GM23338 (cell line): Measurements from ENCODE around the gene CAD. TPM values are rescaled to one million over a fixed set of nuclear protein-coding genes. Genes with fewer than 3 reads are reported as not detected.

ENCODE experiments used
- ATAC-seq: fragments of 200-7000 bp; cut with Tn5 transposase; 3 replicates; pipeline ENCODE4 v1.9.1; 2020
- DNase-seq: peaks from one replicate; pipeline ENCODE4 v3.0.0-alpha.2; 2015; ENCODE audit warnings: low spot score
- H2AFZ ChIP-seq: fragments of 200-600 bp; sonication (generic); 2 replicates; pipeline ENCODE4 v1.8.0; 2016; ENCODE audit warnings: antibody characterized with exemption, mild to moderate bottlenecking, moderate library complexity
- H3F3A ChIP-seq: fragments of 200-600 bp; sonication (generic); replicated peaks from 2 replicates; pipeline ENCODE4 v1.8.0; 2017; ENCODE audit warnings: antibody characterized with exemption, mixed run types, low read depth
- H3K27ac ChIP-seq: fragments of 200-600 bp; sonication (generic); 2 replicates; pipeline ENCODE4 v1.6.1; 2016; ENCODE audit warnings: low read depth
- H3K27me3 ChIP-seq: fragments of 200-600 bp; sonication (generic); 2 replicates; pipeline ENCODE4 v1.8.0; 2016; ENCODE audit warnings: mild to moderate bottlenecking, mixed run types, moderate library complexity; ENCODE audit not compliant: insufficient read depth
- H3K36me3 ChIP-seq: fragments of 200-600 bp; sonication (generic); 2 replicates; pipeline ENCODE4 v1.8.0; 2016; ENCODE audit warnings: mild to moderate bottlenecking; ENCODE audit not compliant: insufficient read depth
- H3K4me1 ChIP-seq: fragments of 200-600 bp; sonication (generic); 2 replicates; pipeline ENCODE4 v1.8.0; 2016; ENCODE audit warnings: mild to moderate bottlenecking, moderate library complexity; ENCODE audit not compliant: insufficient read depth
- H3K4me2 ChIP-seq: fragments of 200-600 bp; sonication (generic); 2 replicates; pipeline ENCODE4 v1.7.1; 2017; ENCODE audit warnings: mixed run types
- H3K4me3 ChIP-seq: fragments of 200-600 bp; sonication (generic); 2 replicates; pipeline ENCODE4 v1.6.1; 2016; ENCODE audit warnings: mixed run types
- H3K79me2 ChIP-seq: fragments of 200-600 bp; sonication (generic); replicated peaks from 2 replicates; pipeline ENCODE4 v1.8.0; 2017; ENCODE audit warnings: mild to moderate bottlenecking; ENCODE audit not compliant: insufficient read depth
- H3K9me2 ChIP-seq: fragments of 200-600 bp; sonication (generic); 2 replicates; pipeline ENCODE4 v1.8.0; 2017; ENCODE audit not compliant: insufficient read depth
- H4K20me1 ChIP-seq: fragments of 200-600 bp; sonication (generic); replicated peaks from 2 replicates; pipeline ENCODE4 v1.8.0; 2017; ENCODE audit warnings: mild to moderate bottlenecking; ENCODE audit not compliant: insufficient read depth
- H3K27ac Mint-ChIP-seq: 2 replicates; pipeline ENCODE4 v1.8.0; 2020; ENCODE audit warnings: inconsistent platforms, mild to moderate bottlenecking, moderate library complexity, mixed read lengths
- H3K27me3 Mint-ChIP-seq: 3 replicates; pipeline ENCODE4 v1.8.0; 2022; ENCODE audit warnings: low read depth, mild to moderate bottlenecking, moderate library complexity, mixed read lengths, inconsistent platforms; ENCODE audit not compliant: insufficient read depth, poor library complexity
- H3K36me3 Mint-ChIP-seq: 3 replicates; pipeline ENCODE4 v1.8.0; 2021; ENCODE audit warnings: low read depth, mild to moderate bottlenecking, inconsistent platforms, moderate library complexity, mixed read lengths
- H3K4me1 Mint-ChIP-seq: 3 replicates; pipeline ENCODE4 v1.8.0; 2020; ENCODE audit warnings: mild to moderate bottlenecking, inconsistent platforms, mixed read lengths
- H3K4me3 Mint-ChIP-seq: 3 replicates; pipeline ENCODE4 v1.8.0; 2021; ENCODE audit warnings: moderate library complexity, mild to moderate bottlenecking, inconsistent platforms, mixed read lengths
- H3K9me3 Mint-ChIP-seq: 3 replicates; pipeline ENCODE4 v1.8.0; 2020; ENCODE audit warnings: moderate library complexity, mild to moderate bottlenecking, inconsistent platforms, mixed read lengths
- CREB1 ChIP-seq: fragments of 250-450 bp; sonication (Bioruptor Pico); IDR thresholded peaks from 2 replicates; pipeline ENCODE4 v1.5.0; 2020; ENCODE audit warnings: low read depth, mild to moderate bottlenecking, moderate library complexity
- CTCF ChIP-seq, 2 experiments: fragments of 200-600 bp in 1 of 2; sonication (generic) in 1 of 2; conservative IDR thresholded peaks; 2 replicates each; pipeline versions ENCODE4 v1.5.1 to v1.6.1; 2016 to 2017; ENCODE audit warnings: antibody characterized with exemption in 2 of 2, low read depth in 2 of 2, mild to moderate bottlenecking in 2 of 2, moderate library complexity in 1 of 2
- ETS1 ChIP-seq: IDR thresholded peaks from 2 replicates; pipeline ENCODE4 v1.6.1; 2016; ENCODE audit warnings: antibody characterized with exemption
- EZH2 ChIP-seq: fragments of 200-600 bp; sonication (generic); IDR thresholded peaks from one replicate; pipeline ENCODE4 v1.8.0; 2017; ENCODE audit warnings: antibody characterized with exemption, mild to moderate bottlenecking, low read depth; ENCODE audit not compliant: unreplicated experiment
- EZH2phosphoT487 ChIP-seq: fragments of 200-600 bp; sonication (generic); IDR thresholded peaks from one replicate; pipeline ENCODE4 v1.8.1; 2018; ENCODE audit warnings: antibody characterized with exemption; ENCODE audit not compliant: unreplicated experiment
- JUNB ChIP-seq: IDR thresholded peaks from one replicate; pipeline ENCODE4 v1.6.1; 2016; ENCODE audit warnings: antibody characterized with exemption; ENCODE audit not compliant: unreplicated experiment
- NANOG ChIP-seq: IDR thresholded peaks from 2 replicates; pipeline ENCODE4 v1.6.1; 2016; ENCODE audit warnings: antibody characterized with exemption, borderline replicate concordance
- POLR2AphosphoS5 ChIP-seq: IDR thresholded peaks from 2 replicates; pipeline ENCODE4 v1.6.1; 2016; ENCODE audit warnings: antibody characterized with exemption, low read depth
- REST ChIP-seq: IDR thresholded peaks from one replicate; pipeline ENCODE4 v1.6.1; 2018; ENCODE audit warnings: antibody characterized with exemption; ENCODE audit not compliant: unreplicated experiment
- STAT1 ChIP-seq: IDR thresholded peaks from one replicate; pipeline ENCODE4 v1.6.1; 2016; ENCODE audit warnings: antibody characterized with exemption; ENCODE audit not compliant: unreplicated experiment
- ZNF114 ChIP-seq: fragments of 250-450 bp; sonication (Bioruptor Pico); IDR thresholded peaks from 2 replicates; pipeline ENCODE4 v1.5.0; 2020; ENCODE audit warnings: mild to moderate bottlenecking, moderate library complexity
- ZNF331 ChIP-seq: fragments of 250-450 bp; sonication (Bioruptor Pico); IDR thresholded peaks from 2 replicates; pipeline ENCODE4 v1.5.0; 2020; ENCODE audit warnings: low read depth, mild to moderate bottlenecking, moderate library complexity
- ZNF462 ChIP-seq: fragments of 250-450 bp; sonication (Bioruptor Pico); IDR thresholded peaks from 2 replicates; pipeline ENCODE4 v1.5.0; 2020; ENCODE audit warnings: mild to moderate bottlenecking, moderate library complexity
- polyA plus RNA-seq: library from polyadenylated mRNA; unstranded; fragments of >200 nt; fragmentation: Nextera tagmentation; extraction: Ambion mirVana; gene quantifications from 2 replicates; pipeline ENCODE4 v1.2.1, GENCODE V29; 2016
- total RNA-seq: library from RNA; depleted of rRNA; stranded (reverse); fragments of >200 nt; shearing (Covaris generic); gene quantifications from 2 replicates; pipeline ENCODE4 v1.2.3, GENCODE V29; 2014

CAD gene
- total and polyA plus RNA-seq, 2 experiments from 2014 or later: 38.1 to 147 TPM

GRCh38 chr2:27275211-27276150, 58.3 kb downstream of the CAD start, which contains the start of gene DNAJC5G:
Gene DNAJC5G (plus strand): TSS chr2:27275433. CDS start chr2:27276729, 1,296 bp downstream.
- H3K4me1 ChIP-seq: no peaks in the 10 kb centered on the region
- H3K27ac ChIP-seq: no peak within 1 kb of the TSS
- H3K4me1 Mint-ChIP-seq: peaks cover 9% of the 10 kb centered on the region
- H3K36me3 ChIP-seq: no peaks in the 10 kb centered on the region
- no peak within 1 kb of the TSS for H3K27ac Mint-ChIP-seq
- no peaks in the 10 kb centered on the region for H3F3A ChIP-seq
- no peaks in the 10 kb centered on the region for H3K79me2 ChIP-seq
- H3K4me3 Mint-ChIP-seq: no peak within 1 kb of the TSS; the same call in 2 of the 3 replicates
- H3K4me2 ChIP-seq: no peak within 1 kb of the TSS
- no peaks in the 10 kb centered on the region for H3K9me2 ChIP-seq
- H3K4me3 ChIP-seq: no peak within 1 kb of the TSS
- no peaks in the 10 kb centered on the region for H4K20me1 ChIP-seq
- peaks cover 4% of the 10 kb centered on the region for H3K27me3 Mint-ChIP-seq
- peak within 1 kb of the TSS; percentile 66; the same call in 1 of the 2 replicates for H2AFZ ChIP-seq
- TF ChIP-seq EZH2 (no peak), REST (no peak), STAT1 (no peak), CTCF (conservative IDR thresholded peaks at IDR 0.05; ENCODE audit: low read depth in 2 of 2) (no peak), POLR2AphosphoS5 (no peak), ETS1 (no peak), ZNF114 (CRISPR knock-in tag) (no peak), JUNB (no peak), ZNF462 (CRISPR knock-in tag) (no peak), EZH2phosphoT487 (no peak), ZNF331 (no peak), NANOG (no peak), CREB1 (no peak)
- no peaks in the 10 kb centered on the region for H3K27me3 ChIP-seq
- H3K9me3 Mint-ChIP-seq: no peaks in the 10 kb centered on the region
- H3K36me3 Mint-ChIP-seq: no peaks in the 10 kb centered on the region; the same call in 2 of the 3 replicates
- no peak for DNase-seq
- peak; percentile 62 for ATAC-seq
